Measurements from ENCODE around the gene PPIB.

- TF ChIP-seq, protein P1, sequence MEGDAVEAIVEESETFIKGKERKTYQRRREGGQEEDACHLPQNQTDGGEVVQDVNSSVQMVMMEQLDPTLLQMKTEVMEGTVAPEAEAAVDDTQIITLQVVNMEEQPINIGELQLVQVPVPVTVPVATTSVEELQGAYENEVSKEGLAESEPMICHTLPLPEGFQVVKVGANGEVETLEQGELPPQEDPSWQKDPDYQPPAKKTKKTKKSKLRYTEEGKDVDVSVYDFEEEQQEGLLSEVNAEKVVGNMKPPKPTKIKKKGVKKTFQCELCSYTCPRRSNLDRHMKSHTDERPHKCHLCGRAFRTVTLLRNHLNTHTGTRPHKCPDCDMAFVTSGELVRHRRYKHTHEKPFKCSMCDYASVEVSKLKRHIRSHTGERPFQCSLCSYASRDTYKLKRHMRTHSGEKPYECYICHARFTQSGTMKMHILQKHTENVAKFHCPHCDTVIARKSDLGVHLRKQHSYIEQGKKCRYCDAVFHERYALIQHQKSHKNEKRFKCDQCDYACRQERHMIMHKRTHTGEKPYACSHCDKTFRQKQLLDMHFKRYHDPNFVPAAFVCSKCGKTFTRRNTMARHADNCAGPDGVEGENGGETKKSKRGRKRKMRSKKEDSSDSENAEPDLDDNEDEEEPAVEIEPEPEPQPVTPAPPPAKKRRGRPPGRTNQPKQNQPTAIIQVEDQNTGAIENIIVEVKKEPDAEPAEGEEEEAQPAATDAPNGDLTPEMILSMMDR (tag by site-specific recombination; IDR thresholded peaks at IDR 0.05), result no peak
- no peak for TF ChIP-seq PRDM4 (tag by site-specific recombination; IDR thresholded peaks at IDR 0.05)
- TF ChIP-seq ZFP41 (tag by site-specific recombination; IDR thresholded peaks at IDR 0.05; ENCODE audit: borderline replicate concordance), result no peak
- no peak for TF ChIP-seq SALL2 (tag by site-specific recombination; IDR thresholded peaks at IDR 0.05; ENCODE audit: borderline replicate concordance)
- TF ChIP-seq ZNF48 (tag by site-specific recombination; IDR thresholded peaks at IDR 0.05), result no peak
These were observed 4.3 kb downstream of the PPIB start for GRCh38 chr15:64158363-64159134.
